ENCODE measurements around the gene MMP11.

Gene MMP11

GRCh38 chr22:23781065-23781464, 8.4 kb downstream of the MMP11 start:
- no peak for DNase-seq (ENCODE audit: low read depth in 2 of 2)

GRCh38 chr22:23781511-23782183, 9.0 kb downstream of the MMP11 start:
- no peak for DNase-seq (ENCODE audit: low read depth in 2 of 2)

- DNase-seq (ENCODE audit: low read depth in 2 of 2) = no peak
Observed at GRCh38 chr22:23782252-23782651, 9.6 kb downstream of the MMP11 start.

GRCh38 chr22:23782703-23783102, 10.1 kb downstream of the MMP11 start:
- DNase-seq (ENCODE audit: low read depth in 2 of 2) = no peak

GRCh38 chr22:23783265-23784150, 10.9 kb downstream of the MMP11 start:
- DNase-seq (ENCODE audit: low read depth in 2 of 2) = no peak

GRCh38 chr22:23784215-23784732, 11.6 kb downstream of the MMP11 start:
- no peak for DNase-seq (ENCODE audit: low read depth in 2 of 2)

GRCh38 chr22:23786261-23786710, 13.6 kb downstream of the MMP11 start:
- no peak for DNase-seq (ENCODE audit: low read depth in 2 of 2)

- peak; percentile 83 to 85 for DNase-seq (ENCODE audit: low read depth in 2 of 2)
Observed at GRCh38 chr22:23786752-23787599, 14.3 kb downstream of the MMP11 start, which contains the start of gene SMARCB1. Gene SMARCB1 (plus strand): TSS chr22:23786966. CDS start chr22:23787170, 204 bp downstream.

- no peak for DNase-seq (ENCODE audit: low read depth in 2 of 2)
Observed at GRCh38 chr22:23787600-23787896, 14.9 kb downstream of the MMP11 start.

GRCh38 chr22:23787910-23788309, 15.3 kb downstream of the MMP11 start:
- DNase-seq (ENCODE audit: low read depth in 2 of 2) = no peak

- DNase-seq (ENCODE audit: low read depth in 2 of 2) = no peak
Observed at GRCh38 chr22:23789121-23789520, 16.5 kb downstream of the MMP11 start.

- DNase-seq (ENCODE audit: low read depth in 2 of 2) = no peak
Observed at GRCh38 chr22:23789638-23790037, 17.0 kb downstream of the MMP11 start.

GRCh38 chr22:23790819-23791737, 18.4 kb downstream of the MMP11 start:
- no peak for DNase-seq (ENCODE audit: low read depth in 2 of 2)

- no peak for DNase-seq (ENCODE audit: low read depth in 2 of 2)
Observed at GRCh38 chr22:23791738-23792645, 19.3 kb downstream of the MMP11 start.

- no peak for DNase-seq (ENCODE audit: low read depth in 2 of 2)
Observed at GRCh38 chr22:23793326-23793725, 20.7 kb downstream of the MMP11 start.

GRCh38 chr22:23796461-23796860, 23.8 kb downstream of the MMP11 start:
- no peak for DNase-seq (ENCODE audit: low read depth in 2 of 2)

GRCh38 chr22:23800297-23801237, 27.9 kb downstream of the MMP11 start:
- DNase-seq (ENCODE audit: low read depth in 2 of 2) = no peak

GRCh38 chr22:23801238-23801821, 28.7 kb downstream of the MMP11 start:
- DNase-seq (ENCODE audit: low read depth in 2 of 2) = no peak
